HFF-Myc (cell line): Measurements from ENCODE around the gene ABL2.
"Not testable (repeated sequence)": the region's sequence is repeated elsewhere in the genome, so short reads cannot be mapped to it uniquely, and the experiment has no call there.

ENCODE experiments used
- DNase-seq: peaks from one replicate; pipeline ENCODE4 v3.0.0-alpha.2; 2011; ENCODE audit warnings: low read depth; ENCODE audit errors: extremely low read depth
- H3K4me3 ChIP-seq: replicated peaks from 2 replicates; pipeline ENCODE4 v1.5.1; 2011; ENCODE audit warnings: low read depth, mild to moderate bottlenecking, control low read depth, low read length
- CTCF ChIP-seq: IDR thresholded peaks from 2 replicates; pipeline ENCODE4 v1.5.1; 2012; ENCODE audit warnings: mild to moderate bottlenecking, low read depth, low read length, control low read depth; ENCODE audit errors: missing control alignments

ABL2 gene

DNA sequence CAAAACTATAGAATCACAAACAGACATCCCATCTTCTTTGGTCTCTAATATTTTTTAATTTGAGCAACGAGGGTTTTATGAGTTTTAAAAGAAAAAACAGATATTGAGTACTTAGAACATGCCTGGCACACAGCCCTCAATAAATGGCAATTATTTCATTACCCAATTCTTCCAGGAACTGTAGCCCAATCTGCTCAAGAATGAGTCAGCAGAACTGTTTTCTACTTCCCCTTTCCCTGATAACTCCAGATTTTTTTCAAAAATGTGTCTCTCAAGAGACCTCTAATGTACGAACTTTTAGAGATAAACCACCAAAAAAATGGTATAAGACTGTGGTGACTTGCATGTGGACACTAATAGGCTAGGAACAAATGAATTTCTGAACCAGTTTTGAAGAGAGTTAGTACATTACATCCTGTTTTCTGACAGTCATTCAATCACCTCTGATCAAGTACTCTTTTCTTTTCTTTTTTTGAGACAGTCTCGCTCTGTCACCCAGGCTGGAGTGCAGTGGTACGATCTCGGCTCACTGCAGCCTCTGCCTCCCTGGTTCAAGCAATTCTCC, 11.5 kb downstream of the ABL2 start:
- DNase-seq, result no peak
- no peak overlapping the region for H3K4me3 ChIP-seq
- no peak for TF ChIP-seq CTCF

DNA sequence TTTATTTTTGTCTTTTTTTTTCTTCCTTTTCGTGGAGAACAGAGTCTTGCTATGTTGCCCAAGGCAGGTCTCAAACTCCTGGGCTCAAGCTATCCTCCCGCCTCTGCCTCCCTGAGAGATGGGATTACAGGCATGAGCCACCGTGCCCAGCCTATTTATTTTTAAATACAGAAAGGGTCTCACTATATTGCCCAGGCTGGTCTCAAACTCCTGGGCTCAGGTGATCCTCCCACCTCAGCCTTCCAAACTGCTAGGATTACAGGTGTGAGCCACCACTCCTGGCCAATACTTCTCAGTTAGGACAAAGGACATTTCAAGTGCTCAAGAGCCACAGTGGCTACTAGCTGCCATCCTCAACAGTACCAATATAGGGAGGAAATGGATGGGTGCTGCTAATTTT, 16.2 kb downstream of the ABL2 start:
- not testable (repeated sequence) for DNase-seq, H3K4me3 ChIP-seq

GRCh38 chr1:179208681-179209477, 20.6 kb downstream of the ABL2 start:
- H3K4me3 ChIP-seq, result no peak overlapping the region
- TF ChIP-seq CTCF, result no peak
- DNase-seq, result no peak

GRCh38 chr1:179206812-179207211, 22.7 kb downstream of the ABL2 start:
- TF ChIP-seq CTCF, result no peak
- no peak for DNase-seq
- H3K4me3 ChIP-seq, result no peak overlapping the region

DNA sequence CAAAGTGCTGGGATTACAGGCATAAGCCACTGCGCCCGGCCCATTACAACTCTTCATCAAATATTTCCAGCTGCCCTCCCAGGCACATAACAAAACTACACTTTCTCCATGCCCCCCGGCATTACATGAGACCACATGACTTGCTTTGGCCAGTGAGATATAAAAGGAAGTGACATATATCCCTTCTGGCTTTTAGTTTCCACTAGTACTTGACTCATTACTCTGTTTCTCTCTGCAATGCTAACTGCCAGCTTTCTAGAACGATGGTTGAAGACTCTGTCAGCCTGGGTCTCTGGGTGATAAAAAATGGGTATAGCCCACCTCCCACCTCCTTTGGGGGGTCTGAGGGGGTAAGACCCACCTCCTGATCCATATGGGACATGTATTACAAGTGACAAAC, 24.2 kb downstream of the ABL2 start:
- no peak for DNase-seq
- TF ChIP-seq CTCF, result no peak
- H3K4me3 ChIP-seq, result no peak overlapping the region

DNA sequence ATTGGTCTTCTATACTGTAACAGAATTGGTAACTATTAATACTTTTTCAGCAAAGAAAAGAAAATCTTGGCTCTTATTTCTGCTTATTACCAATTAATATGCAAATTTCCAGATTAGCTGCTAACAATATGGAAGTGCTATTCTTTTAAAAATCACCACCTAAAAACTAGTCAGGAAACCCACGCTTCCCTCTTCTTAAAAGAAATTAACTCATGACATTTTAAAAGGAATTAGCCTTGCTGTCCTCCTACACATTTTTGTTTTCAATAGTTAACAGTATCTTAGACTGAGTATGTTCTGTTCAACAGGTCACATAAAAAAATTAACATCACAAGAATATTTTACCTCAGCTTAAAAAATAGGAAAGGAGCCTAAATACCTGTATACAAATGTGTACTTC, 27.3 kb downstream of the ABL2 start:
- no peak overlapping the region for H3K4me3 ChIP-seq
- TF ChIP-seq CTCF, result no peak
- DNase-seq, result no peak

GRCh38 chr1:179200586-179200985, 28.9 kb downstream of the ABL2 start:
- no peak overlapping the region for H3K4me3 ChIP-seq
- no peak for DNase-seq
- no peak for TF ChIP-seq CTCF
